ENCODE measurements around the gene CD58. TPM values are rescaled to one million over a fixed set of nuclear protein-coding genes. Genes with fewer than 3 reads are reported as not detected.

The CD58 gene
- total and polyA plus RNA-seq, 7 donors, result 4.7 to 11.9 (median 7.8) TPM

DNA sequence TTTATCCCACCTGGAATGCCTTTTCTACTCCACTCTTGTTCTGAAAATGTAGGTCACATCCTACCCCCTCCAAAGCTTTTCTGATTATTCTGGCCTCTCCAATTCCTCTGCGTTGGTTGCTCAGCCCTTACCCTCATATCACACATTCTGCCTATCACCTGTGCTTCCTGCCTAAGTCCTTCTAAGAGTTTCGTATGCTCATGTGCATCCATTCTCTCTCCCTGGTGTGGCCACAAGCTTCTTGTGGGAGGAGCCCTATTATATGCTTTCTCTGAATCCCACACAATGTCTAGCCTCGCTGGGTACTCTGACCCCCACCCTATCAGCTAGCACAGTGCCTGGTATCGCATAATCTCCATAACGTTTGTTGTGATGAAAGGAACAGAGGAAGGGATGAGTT, 54.2 kb downstream of the CD58 start:
- WGBS, 3 donors, result 88 to 94% (median 90%) methylated on average over 5 of the region's 5 CpGs
- H3K4me1 ChIP-seq, result no peaks in the 10 kb centered on the region
- DNase-seq, result no peak
- peaks cover 0 to 8% of the 10 kb centered on the region in 2 donors for H3K36me3 ChIP-seq (ENCODE audit: insufficient read depth in 1 of 2, low read depth in 1 of 2)
- H3K27ac ChIP-seq, result no peak overlapping the region
- H3K9me3 ChIP-seq, result no peaks in the 10 kb centered on the region
- TF ChIP-seq, protein P1, sequence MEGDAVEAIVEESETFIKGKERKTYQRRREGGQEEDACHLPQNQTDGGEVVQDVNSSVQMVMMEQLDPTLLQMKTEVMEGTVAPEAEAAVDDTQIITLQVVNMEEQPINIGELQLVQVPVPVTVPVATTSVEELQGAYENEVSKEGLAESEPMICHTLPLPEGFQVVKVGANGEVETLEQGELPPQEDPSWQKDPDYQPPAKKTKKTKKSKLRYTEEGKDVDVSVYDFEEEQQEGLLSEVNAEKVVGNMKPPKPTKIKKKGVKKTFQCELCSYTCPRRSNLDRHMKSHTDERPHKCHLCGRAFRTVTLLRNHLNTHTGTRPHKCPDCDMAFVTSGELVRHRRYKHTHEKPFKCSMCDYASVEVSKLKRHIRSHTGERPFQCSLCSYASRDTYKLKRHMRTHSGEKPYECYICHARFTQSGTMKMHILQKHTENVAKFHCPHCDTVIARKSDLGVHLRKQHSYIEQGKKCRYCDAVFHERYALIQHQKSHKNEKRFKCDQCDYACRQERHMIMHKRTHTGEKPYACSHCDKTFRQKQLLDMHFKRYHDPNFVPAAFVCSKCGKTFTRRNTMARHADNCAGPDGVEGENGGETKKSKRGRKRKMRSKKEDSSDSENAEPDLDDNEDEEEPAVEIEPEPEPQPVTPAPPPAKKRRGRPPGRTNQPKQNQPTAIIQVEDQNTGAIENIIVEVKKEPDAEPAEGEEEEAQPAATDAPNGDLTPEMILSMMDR (IDR thresholded peaks at IDR 0.05), result no peak
- H3K27me3 ChIP-seq (ENCODE audit: insufficient read depth in 3 of 3, low read length in 2 of 3), result no peaks in the 10 kb centered on the region
- H3K4me3 ChIP-seq, result no peak overlapping the region
- ATAC-seq, result no peak
- intact Hi-C loops (cut with DNase I), result no loop called here

DNA sequence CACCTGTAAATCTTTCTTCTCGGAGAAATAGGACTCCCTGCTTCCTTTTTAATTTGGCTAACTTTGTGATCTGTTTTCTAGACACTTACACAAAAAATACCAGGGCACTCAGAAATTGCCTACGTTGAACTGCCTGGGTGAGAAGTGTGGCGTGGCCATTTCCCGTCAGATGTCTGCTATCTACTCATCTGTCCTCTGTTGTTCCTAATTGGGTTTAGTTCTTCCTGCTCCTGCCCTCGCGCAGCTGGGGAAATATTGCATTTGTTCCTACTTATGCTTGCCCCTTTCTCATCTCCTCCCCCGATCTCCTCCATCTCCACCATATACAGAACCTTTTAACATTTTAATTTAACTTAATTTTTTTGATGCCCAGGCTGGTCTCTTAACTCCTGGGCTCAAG, 55.1 kb downstream of the CD58 start:
- no peak overlapping the region for H3K27ac ChIP-seq
- no peaks in the 10 kb centered on the region for H3K9me3 ChIP-seq
- TF ChIP-seq, protein P1 (IDR thresholded peaks at IDR 0.05), result no peak
- H3K4me1 ChIP-seq, result no peaks in the 10 kb centered on the region
- H3K36me3 ChIP-seq (ENCODE audit: insufficient read depth in 1 of 2, low read depth in 1 of 2), result peaks cover 0 to 8% of the 10 kb centered on the region in 2 donors
- DNase-seq (no peak), ATAC-seq (no peak)
- intact Hi-C loops (cut with DNase I), result no loop called here
- WGBS, 3 donors, result 80 to 83% (median 81%) methylated on average over 7 of the region's 7 CpGs
- H3K4me3 ChIP-seq, result no peak overlapping the region
- no peaks in the 10 kb centered on the region for H3K27me3 ChIP-seq (ENCODE audit: insufficient read depth in 3 of 3, low read length in 2 of 3)

DNA sequence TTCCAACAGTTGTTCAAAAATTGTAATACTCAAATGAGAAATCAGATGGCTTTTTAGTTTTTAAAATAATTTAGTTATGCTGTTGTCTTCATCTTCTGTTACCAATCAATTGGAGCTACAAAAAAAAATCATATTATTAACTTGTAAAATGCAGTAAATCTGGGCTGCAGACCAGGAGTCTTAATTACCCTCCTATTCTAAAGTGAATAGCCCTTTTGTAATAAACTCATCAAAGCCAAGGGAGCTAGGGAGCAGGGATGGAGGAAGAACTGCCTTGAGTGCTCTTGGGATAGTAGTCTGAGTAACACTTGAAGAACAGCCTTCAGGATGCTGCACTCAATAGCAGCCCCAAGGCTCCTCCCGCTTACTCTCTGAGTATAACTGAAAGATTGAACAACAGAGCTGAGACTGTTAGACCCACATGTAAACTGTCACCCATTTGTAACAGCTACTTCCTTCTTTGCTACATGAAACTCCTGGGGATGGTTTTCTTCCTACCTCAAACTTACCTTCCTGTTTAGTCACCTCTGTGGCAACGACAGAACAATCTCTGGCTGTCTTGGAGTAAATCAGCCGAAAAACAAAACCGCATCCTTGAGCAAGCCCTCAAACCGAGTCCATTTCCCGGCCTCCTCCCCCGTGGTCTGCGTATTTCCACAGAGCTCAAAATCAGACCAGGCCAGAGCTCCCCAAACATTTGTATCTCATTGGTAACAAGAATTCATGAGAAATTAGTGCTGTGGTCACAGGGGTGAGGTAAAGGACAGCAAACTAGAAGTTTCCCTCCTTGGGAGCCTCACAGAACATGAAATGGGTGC, 55.9 kb downstream of the CD58 start:
- no peaks in the 10 kb centered on the region for H3K27me3 ChIP-seq (ENCODE audit: insufficient read depth in 3 of 3, low read length in 2 of 3)
- H3K9me3 ChIP-seq, result no peaks in the 10 kb centered on the region
- ATAC-seq (no peak), DNase-seq (no peak)
- no peaks in the 10 kb centered on the region for H3K4me1 ChIP-seq
- H3K4me3 ChIP-seq, result no peak overlapping the region
- H3K27ac ChIP-seq, result no peak overlapping the region
- intact Hi-C loops (cut with DNase I), result no loop called here
- WGBS, 3 donors, result 63 to 69% (median 66%) methylated on average over 8 of the region's 8 CpGs
- H3K36me3 ChIP-seq (ENCODE audit: insufficient read depth in 1 of 2, low read depth in 1 of 2), result peaks cover 0 to 8% of the 10 kb centered on the region in 2 donors
- TF ChIP-seq, protein P1 (IDR thresholded peaks at IDR 0.05), result no peak

DNA sequence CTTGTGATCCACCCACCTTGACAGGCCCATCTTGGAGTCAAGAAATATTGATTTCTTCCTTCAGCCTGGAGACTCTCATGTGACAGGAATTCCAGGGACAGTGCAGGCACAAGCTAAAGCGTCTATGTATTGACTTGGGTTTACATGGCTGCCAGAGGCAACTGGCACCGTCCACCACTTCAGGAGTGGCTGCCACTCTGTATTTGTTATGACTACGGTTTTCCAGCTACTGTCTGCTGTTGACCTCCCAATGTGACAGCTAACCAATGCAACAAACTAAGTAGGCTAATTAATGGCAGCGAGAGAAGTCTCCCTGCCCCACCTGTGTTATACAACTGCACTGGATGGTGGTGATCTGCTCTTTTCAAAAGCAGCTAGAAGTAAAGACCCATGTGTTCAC, 56.9 kb downstream of the CD58 start:
- H3K27me3 ChIP-seq (ENCODE audit: insufficient read depth in 3 of 3, low read length in 2 of 3), result no peaks in the 10 kb centered on the region
- TF ChIP-seq, protein P1 (IDR thresholded peaks at IDR 0.05), result no peak
- intact Hi-C loops (cut with DNase I), result no loop called here
- H3K4me3 ChIP-seq, result no peak overlapping the region
- DNase-seq (no peak), ATAC-seq (no peak)
- WGBS, 3 donors, result 46 to 59% (median 51%) methylated on average over 4 of the region's 4 CpGs
- H3K27ac ChIP-seq, result no peak overlapping the region
- H3K36me3 ChIP-seq (ENCODE audit: insufficient read depth in 1 of 2, low read depth in 1 of 2), result peaks cover 0 to 4% of the 10 kb centered on the region in 2 donors
- H3K4me1 ChIP-seq, result no peaks in the 10 kb centered on the region
- no peaks in the 10 kb centered on the region for H3K9me3 ChIP-seq

Measured in psoas muscle (tissue), 8 donors.